Activated CD8-positive, alpha-beta memory T cell treated with anti-CD3 and anti-CD28 coated beads, Interleukin-2, amount 50 U/mL, for 24 hours (primary cell): ENCODE measurements around the gene MUC20.
"Not testable (repeated sequence)": the region's sequence is repeated elsewhere in the genome, so short reads cannot be mapped to it uniquely, and the experiment has no call there.

Experiments used
- DNase-seq: peaks from one replicate; pipeline ENCODE4 v3.0.0-alpha.2; 2020; ENCODE audit errors: extremely low read depth

MUC20 gene, protein sequence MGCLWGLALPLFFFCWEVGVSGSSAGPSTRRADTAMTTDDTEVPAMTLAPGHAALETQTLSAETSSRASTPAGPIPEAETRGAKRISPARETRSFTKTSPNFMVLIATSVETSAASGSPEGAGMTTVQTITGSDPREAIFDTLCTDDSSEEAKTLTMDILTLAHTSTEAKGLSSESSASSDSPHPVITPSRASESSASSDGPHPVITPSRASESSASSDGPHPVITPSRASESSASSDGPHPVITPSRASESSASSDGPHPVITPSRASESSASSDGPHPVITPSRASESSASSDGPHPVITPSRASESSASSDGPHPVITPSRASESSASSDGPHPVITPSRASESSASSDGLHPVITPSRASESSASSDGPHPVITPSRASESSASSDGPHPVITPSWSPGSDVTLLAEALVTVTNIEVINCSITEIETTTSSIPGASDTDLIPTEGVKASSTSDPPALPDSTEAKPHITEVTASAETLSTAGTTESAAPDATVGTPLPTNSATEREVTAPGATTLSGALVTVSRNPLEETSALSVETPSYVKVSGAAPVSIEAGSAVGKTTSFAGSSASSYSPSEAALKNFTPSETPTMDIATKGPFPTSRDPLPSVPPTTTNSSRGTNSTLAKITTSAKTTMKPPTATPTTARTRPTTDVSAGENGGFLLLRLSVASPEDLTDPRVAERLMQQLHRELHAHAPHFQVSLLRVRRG

DNA sequence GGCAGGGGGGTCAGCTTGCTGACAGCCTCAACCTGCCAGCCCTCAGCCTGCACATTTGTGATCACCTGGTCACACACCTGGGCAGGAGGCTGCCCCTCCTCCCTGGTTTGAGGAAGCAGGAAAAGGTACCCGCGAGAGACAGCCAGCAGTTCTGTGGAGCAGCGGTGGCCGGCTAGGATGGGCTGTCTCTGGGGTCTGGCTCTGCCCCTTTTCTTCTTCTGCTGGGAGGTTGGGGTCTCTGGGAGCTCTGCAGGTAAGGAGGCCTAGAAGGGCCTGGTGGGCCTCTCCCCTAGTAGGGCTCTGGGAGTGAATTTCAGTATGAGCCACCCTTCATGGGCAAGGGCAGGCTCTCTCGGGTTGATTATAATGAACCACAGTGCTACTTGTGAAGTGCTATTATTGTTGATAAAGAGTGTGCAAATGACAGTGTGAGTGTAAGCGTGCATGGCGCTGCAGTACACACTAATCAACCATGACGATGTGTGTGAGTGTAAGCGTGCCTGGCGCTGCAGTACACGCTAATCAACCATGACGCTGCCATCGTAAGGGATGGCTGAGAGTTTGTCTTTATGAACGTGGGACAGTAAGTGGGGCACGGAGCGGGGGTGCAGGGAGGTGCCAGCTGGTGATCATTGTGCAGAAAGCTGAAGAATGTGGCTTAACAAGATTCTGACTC is at the start of gene MUC20:
Gene MUC20 (plus strand): TSS at position 148 of the 676 bp plus-strand sequence. CDS start 30 bp downstream, at position 178.
- not testable (repeated sequence) for DNase-seq

DNA sequence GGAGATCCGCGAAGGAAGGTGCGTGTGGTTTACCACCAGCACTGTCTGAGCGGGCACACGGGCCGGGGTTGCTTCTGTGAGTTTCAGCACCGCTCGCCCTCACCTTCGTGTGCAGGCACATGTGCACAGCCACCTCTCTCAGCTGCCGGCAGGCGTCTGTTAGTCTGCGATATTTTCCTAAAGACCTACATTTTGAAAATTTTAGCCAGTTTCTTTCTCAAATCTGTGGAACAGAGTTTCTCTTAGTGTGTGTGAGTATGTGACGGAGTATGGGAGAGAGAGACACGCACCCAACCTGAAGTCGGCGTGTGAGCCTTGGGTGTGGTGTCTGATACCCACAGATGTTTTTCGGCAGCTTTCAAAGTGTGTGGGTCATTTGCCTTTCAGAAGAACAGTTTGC is 49.5 kb upstream of the MUC20 start:
- DNase-seq = not testable (repeated sequence)

DNA sequence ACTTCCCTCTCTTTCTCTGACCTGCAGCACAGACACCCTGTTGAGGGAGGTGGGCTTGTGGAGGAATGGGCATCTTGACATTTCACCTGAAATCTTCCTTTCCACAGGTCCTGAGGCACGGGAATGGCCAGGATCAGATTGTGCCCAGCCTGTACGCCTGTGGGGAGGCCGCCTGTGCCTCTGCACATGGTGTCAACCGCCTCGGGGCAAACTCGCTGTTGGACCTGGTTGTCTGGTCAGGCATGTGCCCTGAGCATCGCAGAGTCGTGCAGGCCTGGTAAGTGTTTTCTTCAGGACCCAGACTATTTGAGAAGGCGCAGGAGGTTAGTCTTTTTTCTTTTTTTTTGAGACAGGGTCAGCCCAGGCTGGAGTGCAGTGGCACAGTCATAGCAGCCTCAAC is 47.1 kb upstream of the MUC20 start:
- not testable (repeated sequence) for DNase-seq

DNA sequence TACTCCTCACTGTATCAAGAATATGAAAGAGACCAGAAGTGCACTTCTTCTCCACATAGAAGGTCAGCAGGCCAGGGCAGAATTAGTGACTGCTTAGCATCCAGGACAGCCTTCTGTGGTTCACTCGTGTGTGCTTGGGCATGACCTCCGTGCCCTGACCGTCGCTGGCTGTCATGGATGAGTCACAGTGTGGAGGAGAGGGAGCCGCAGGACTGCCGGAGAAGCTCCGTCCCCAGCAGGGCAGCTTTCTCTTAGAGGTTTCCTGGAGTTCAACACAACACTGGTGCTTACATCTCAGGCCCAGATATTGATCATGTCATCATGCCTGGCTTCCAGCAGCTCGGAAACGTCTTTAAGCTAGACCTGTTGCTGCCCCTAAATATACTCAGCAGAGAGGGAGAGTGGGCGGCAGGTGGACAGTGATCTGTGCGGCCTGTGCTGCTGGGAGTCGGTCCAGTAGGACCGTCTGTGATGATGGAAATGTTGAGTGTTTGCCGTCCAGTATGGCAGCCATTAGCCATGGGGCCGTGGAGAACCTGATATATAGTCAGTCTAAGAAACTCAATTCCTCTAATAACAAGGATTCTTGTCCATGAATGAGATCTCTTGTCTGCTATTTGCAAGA is 42.3 kb upstream of the MUC20 start:
- DNase-seq = not testable (repeated sequence)

DNA sequence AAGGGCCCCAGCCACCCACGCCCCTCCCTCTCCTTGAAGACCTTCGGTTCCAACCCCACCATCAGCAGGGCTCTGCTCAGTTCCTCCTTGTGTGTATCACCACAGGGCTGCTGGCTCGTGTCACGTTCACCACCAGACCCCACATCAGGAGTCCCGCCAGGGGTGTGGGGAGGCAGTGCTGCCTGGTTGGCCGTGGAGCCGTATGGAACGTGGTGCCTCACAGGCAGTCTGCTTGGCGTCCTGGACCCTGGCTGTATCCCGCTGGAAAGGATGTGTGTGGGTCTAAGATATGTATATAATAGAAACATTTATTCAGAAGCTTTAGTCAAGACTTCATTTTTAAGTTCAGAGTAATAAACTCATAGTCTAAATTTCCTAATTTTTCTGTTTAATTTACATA is 40.1 kb upstream of the MUC20 start:
- DNase-seq = not testable (repeated sequence)

DNA sequence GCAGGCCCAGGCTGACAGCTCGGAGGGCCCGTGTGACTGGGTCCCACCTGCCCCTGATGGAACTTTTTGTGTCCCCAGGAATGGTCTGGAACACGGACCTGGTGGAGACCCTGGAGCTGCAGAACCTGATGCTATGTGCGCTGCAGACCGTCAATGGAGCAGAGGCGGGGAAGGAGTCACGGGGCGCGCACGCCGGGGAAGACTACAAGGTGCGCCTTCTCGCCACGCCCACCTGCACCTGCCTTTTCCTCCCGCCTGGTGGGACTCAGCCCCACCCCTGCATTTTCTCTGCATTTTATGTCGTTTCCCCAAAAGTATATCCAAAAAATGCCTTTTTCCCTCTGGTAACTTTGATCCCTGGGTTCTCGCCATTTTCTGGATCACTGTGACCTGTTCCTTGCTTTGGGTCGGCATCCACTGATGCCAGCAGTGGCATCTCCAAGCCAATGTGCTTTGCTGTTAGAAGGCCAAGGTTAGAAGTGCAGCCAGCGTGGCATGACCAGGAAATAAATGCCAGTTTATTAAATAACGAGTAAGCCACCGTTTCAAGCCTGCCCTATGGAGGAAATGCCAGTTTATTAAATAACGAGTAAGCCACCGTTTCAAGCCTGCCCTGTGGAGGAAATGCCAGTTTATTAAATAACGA is 39.2 kb upstream of the MUC20 start:
- DNase-seq = not testable (repeated sequence)

DNA sequence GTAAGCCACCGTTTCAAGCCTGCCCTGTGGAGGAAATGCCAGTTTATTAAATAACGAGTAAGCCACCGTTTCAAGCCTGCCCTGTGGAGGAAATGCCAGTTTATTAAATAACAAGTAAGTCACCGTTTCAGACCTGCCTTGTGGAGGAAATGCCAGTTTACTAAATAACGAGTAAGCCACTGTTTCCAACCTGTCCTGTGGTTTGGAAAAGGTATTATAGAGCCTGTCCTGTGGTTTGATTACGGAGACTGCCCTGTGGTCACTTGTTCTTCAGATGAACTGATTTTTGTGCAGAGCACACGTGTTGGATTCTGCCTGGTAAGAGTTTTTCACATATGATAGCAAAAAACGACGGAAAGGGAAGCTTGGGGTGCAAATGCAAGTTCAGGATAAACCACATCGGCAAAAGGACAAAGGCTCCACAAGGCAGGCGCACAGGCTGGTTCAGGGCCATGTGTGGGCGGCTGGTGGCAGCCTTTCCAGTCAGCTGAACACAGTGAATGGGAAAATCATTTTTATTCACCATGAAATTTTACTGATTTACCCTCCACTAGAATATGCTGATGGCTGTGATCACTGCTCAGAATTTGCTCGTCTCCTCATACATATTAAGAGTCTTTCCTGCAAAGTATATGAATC is 38.6 kb upstream of the MUC20 start:
- not testable (repeated sequence) for DNase-seq

DNA sequence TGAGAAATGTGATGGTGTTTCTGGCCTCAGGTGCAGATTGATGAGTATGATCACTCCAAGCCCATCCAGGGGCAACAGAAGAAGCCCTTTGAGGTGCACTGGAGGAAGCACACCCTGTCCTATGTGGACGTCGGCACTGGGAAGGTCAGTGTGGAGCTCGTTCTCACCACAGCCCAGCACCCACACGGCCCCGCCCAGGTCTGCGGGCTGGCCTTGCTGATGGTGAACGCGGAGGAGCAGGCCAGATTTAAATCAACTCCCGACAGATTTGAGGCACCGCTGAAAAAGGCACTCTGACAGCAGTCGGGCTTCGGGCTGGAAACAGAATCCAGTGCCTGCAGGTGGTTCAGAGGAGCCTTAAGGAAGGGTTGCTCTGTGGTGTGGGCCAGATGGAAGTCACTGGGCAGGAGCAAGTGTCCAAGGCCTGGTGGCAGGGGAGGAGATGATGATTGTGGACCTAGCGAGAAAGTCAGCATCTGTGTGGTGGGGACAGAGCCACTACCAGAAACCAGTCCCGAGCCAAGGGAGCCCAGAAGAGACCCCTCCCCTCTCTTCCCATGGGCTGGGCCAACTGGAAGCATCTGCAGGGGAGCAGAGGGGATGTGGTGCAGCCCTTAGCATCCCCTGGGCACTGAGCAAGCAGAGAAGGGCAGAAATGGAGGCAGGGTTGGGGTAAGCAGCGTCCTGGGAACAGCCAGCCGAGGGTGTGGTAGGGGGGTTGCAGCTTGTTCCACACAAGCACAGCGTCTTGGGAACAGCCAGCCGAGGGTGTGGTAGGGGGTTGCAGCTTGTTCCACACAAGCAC is 36.9 kb upstream of the MUC20 start:
- DNase-seq = not testable (repeated sequence)

DNA sequence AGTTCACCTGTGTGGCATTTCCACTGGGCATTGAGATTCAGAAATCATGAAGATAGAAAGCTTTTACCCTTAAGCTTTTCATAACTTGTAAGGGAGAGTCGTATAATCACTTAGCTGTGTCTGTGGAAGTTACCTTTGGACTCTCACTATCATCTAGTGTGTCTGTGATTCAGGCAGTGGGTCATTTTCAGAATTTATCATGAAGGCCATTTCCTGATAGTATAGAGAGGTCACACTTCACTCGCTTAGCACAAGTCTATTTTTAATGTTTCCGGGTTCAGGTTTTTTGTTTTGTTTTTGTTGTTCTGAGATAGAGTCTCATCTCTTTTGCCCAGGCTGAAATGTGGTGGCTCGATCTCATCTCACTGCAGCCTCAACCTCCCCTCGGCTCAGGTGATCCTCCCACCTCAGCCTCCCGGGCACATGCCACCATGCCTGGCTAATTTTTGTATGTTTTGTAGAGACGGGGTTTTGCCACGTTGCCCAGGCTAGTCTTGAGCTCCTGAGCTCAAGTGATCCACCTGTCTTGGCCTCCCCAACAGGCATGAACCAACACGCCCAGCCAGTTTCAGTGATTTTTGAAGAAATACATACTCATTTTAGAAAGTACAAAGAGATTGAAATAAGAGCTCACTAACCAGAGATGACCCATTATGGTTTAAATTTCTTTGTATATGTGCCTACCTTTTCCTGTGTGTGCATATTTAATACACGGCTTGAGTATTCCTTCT is 36.1 kb upstream of the MUC20 start:
- DNase-seq = not testable (repeated sequence)

DNA sequence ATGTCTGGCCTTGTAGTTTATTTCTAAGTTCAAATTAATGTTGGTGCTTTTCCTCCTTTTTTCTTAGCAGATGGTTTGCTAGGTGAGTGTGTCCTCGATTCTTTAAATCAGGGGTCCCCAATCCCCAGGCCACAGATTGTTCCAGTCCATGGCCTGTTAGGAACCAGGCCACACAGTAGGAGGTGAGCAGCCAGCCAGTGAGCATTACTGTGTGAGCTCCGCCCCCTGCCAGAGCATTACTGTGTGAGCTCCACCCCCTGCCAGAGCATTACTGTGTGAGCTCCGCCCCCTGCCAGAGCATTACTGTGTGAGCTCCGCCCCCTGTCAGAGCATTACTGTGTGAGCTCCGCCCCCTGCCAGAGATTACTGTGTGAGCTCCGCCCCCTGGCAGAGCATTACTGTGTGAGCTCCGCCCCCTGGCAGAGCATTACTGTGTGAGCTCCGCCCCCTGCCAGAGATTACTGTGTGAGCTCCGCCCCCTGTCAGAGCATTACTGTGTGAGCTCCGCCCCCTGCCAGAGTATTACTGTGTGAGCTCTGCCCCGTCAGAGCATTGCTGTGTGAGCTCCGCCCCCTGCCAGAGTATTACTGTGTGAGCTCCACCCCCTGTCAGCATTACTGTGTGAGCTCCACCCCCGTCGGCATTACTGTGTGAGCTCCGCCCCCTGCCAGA is 34.1 kb upstream of the MUC20 start:
- DNase-seq = not testable (repeated sequence)

DNA sequence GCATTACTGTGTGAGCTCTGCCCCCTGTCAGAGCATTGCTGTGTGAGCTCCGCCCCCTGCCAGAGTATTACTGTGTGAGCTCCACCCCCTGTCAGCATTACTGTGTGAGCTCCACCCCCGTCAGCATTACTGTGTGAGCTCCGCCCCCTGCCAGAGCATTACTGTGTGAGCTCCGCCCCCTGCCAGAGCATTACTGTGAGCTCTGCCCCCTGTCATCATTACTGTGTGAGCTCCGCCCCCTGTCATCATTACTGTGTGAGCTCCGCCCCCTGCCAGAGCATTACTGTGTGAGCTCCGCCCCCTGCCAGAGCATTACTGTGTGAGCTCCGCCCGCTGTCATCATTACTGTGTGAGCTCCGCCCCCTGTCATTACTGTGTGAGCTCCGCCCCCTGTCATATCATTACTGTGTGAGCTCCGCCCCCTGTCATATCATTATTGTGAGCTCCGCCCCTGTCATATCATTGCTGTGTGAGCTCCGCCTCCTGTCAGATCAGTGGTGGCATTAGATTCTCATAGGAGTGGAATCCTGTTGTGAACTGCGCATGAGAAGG is 33.5 kb upstream of the MUC20 start:
- DNase-seq = peak; percentile 33

DNA sequence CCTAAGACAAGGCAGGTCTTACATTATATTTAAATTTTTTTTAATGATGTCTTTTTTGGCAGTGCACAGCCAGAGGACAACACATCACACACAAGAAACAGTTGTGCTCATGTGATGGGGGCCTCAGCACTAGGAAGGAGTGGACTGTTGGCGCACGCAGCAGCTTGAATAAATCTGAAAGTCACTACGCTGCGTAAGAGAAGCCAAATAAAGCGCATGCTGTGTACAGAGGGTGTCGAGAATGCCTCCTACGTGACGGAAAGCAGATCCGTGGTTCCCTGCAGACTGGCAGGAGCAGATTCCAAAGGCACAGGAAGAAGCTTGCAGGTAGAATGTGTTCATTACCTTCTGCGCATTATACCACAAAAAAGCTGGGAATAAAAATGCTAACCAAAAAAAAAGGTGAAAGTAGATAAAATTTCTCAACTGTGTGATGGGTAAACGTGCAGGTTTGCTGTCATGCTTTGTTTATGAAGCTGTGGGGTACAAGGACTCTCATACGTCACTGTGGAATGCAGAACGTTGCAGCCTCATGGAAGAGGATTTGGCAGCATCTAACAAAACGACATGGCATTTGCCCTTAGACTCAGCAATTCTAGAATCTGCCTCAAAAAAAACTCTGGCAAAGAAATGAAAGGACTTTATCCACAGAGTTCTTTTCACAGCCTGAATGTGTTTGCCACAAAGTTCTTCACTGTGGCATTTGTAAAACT is 32.2 kb upstream of the MUC20 start:
- DNase-seq = not testable (repeated sequence)

DNA sequence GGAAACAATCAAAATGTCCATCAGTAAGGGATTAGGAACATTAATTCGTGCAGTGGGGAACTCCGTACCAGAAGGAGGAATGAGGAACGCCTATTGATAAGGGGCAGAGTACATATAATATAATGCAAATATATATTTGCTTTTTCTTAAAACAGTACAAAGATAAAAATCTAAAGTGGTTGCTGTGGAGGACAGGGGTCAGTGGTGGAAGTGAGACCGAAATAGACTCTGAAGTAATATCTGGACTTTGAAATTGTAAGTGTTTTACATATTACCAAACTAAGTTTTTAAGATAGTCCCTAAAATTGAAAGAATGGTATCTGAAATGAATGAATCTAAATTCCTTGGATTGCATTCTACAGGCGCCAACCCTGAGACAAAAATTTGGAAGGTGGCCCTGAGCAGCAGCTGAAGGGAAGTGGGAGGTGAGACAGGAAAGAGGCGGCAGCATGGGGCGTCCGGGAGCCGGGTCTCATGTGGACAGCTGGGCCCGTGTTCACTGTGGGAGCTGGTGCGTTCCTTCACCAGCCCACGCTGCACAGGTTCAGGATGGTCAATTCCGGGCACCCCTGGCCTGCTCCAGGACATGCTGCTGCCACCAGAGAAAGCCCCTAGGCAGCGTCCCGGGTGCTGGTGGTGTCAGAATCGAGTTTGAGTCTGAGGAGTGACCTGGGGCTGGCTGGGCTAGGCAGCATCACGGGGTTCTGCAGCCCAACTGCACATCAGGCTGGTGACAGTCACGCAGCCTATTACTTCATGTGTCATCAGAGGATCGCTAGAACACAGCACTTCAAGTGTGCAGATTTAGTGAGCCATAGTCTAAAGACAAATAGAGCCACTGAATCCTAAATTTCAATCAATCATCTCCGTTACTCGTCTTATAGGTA is 31.4 kb upstream of the MUC20 start:
- not testable (repeated sequence) for DNase-seq

DNA sequence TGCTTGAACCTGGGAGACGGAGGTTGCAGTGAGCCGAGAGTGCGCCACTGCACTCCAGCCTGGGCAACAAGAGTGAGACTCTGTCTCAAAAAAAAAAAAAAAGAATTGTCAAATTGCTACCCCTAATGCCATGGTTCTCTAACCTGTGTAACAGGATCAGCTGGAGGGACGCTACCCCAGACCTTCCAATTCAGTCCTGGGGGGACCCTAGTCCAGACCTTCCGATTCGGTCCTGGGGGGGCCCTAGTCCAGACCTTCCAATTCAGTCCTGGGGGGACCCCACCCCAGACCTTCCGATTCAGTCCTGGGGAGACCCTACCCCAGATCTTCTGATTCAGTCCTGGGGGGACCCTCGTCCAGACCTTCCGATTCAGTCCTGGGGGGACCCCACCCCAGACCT is 29.8 kb upstream of the MUC20 start:
- no peak for DNase-seq

DNA sequence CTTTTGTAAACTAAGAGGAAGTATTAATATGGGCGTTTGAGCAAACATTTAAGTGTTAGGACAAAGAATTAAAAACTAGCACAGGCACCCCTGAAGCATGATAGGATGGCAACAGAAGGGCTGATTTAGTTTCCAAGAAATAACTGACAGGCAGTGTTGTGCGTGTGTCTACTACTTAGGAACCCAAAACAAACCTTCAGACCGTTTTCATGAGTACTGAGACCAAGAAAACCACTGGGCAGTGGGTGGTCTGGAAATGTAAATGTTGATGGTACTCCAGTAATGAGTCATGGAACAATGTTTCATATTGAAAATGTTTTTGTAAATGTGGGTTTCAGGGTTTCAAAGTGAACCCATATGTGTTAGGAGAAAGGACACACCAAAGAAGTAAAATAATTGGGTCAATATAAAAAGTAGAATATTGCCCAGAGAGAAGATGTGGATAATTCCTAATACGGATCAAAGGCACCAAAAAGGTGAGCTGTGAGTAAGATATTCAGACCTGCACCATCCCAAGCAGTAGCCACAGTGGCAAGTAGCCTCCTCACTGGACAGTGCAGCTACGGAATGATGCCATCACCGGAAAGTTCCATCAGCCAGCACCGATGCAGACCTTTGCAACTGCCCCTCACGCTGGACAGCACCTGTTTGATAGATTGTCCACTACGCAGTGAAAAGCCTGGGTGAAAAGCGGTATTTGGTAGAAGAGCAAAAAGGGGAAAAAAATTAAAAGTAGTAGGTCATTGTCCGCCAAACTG is 29.0 kb upstream of the MUC20 start:
- DNase-seq = not testable (repeated sequence)

DNA sequence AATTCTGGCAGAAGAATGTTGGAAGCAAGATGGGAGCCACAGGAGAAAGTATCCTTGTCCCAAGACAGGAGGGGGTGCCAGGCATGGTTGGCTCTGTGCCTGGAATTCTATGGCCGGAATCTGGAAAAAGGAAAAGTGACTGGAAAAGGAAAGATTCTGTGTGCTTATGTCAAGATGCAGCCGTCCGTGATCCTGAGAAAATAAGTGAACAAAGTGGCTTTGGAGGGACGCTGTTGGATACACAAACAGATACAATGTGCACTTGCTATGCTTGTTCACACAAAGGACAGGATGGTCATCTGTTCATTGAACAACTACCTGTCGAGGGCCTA is 28.5 kb upstream of the MUC20 start:
- DNase-seq = no peak
